ENCODE measurements around the gene NKIRAS2.

The NKIRAS2 gene

DNA sequence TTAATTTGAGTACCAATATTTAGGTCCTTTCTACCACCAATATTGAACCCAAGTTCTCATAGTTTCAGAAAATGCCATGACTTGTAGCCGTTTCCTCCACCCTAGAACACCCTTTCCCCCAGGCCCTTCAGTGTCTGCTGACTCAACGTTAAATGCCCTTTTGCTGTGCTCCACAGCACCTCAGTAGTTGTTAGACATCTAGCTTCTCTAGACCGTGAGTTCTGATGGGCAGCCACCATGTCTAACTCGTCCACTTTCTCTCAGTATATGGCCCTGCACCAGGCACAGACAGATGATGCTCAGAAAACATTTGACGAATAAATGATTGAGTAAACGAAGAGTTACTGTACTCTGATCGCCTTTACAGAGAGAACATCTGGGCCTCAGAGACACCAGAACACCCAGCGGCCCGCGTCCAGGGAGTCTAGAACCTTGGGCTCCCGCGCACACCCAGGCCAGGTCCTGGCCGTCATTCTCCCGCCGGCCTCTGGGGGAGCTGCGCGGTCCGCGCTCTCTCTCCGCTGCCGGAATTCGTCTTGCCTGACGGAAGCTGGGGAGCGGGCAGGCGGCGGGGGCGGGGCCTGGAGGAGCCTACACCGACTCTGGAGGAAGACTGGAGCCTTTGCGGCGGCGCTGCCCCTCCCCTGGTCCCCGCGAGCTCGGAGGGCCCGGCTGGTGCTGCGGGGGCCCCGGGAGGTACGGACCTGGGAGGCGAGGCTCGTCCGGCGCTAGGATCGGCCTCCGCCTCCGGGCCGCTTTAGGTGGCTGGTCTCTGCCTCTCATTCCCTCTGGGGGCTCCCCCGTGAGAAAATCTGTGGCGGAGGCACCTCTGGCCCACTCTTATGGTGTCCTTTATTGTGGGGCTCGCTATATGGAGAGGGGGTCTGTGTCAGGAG is at the start of gene NKIRAS2:
TSS of gene NKIRAS2 (plus strand) at position 582 of the 896 bp plus-strand sequence. CDS start 1,488 bp downstream, outside the sequence.
- TF ChIP-seq, protein P1, sequence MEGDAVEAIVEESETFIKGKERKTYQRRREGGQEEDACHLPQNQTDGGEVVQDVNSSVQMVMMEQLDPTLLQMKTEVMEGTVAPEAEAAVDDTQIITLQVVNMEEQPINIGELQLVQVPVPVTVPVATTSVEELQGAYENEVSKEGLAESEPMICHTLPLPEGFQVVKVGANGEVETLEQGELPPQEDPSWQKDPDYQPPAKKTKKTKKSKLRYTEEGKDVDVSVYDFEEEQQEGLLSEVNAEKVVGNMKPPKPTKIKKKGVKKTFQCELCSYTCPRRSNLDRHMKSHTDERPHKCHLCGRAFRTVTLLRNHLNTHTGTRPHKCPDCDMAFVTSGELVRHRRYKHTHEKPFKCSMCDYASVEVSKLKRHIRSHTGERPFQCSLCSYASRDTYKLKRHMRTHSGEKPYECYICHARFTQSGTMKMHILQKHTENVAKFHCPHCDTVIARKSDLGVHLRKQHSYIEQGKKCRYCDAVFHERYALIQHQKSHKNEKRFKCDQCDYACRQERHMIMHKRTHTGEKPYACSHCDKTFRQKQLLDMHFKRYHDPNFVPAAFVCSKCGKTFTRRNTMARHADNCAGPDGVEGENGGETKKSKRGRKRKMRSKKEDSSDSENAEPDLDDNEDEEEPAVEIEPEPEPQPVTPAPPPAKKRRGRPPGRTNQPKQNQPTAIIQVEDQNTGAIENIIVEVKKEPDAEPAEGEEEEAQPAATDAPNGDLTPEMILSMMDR (IDR thresholded peaks at IDR 0.05; ENCODE audit: insufficient read depth, low read depth, low read length, missing control alignments), result peak; percentile 77
- peak within 1 kb of the TSS; percentile 99 for H3K4me3 ChIP-seq (ENCODE audit: low read length)
- peak; percentile 96 for DNase-seq (ENCODE audit: low read depth)

DNA sequence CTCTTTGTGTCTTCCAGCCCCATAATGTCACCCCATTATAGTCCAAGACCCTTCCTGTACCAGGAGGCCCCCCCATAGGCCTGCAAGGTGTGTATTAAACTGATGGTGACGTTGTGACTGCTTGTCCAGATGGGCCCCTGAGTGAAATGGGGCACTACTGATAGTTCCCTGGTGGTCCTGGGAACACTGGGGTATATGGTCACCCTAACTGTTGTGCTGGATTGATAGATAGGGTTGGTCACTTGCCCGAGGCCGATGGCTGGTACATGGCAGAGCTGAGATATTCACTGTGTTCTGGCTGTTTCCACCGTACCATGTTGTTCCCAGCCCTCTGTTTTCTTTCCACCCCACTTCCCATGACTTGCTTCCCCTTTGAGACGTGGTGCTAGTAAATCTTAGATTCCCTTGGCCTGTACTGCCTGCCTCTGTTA is 49.0 kb upstream of the NKIRAS2 start:
- TF ChIP-seq, protein P1 (IDR thresholded peaks at IDR 0.05; ENCODE audit: insufficient read depth, low read depth, low read length, missing control alignments), result no peak
- H3K4me3 ChIP-seq (ENCODE audit: low read length), result no peak overlapping the region
- no peak for DNase-seq (ENCODE audit: low read depth)

DNA sequence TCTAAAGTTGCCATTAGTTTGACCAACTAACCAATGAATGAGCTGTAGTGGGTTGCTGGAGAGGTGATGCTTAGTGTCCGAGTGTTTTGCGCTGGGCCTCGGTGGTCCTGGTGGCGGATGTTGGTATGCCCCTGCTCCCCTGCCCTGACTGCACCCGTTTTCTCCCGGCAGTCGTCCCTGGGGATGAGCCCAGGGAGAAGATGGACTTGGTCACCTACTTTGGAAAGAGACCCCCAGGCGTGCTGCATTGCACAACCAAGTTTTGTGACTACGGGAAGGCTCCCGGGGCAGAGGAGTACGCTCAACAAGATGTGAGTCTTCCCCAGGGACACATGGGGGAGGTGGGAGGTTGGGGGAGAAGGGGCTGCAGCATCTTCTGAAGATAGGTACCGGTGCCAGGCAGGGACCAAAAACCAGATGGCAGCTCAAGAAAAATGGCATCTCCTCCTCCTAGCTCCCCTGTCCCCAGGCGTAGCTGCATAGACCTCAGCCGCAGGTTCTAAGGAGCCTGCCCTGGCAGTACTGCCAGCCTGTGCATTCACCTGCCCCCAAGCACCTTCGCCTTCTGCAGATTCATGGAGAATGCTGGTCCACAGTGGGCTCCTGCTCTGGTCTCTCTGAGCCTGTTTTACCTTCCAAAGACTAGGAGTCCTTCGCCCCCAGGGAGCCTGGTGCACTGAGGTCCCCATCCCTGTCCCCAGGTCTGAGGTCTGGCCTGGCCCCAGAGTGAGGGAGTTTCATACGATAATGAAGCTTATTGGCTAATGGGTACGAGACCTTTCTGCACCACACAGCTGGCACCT is 48.0 kb upstream of the NKIRAS2 start:
- DNase-seq (ENCODE audit: low read depth), result no peak
- H3K4me3 ChIP-seq (ENCODE audit: low read length), result no peak overlapping the region
- TF ChIP-seq, protein P1 (IDR thresholded peaks at IDR 0.05; ENCODE audit: insufficient read depth, low read depth, low read length, missing control alignments), result no peak

GRCh38 chr17:41972571-41973407 is 47.1 kb upstream of the NKIRAS2 start:
- no peak for DNase-seq (ENCODE audit: low read depth)
- TF ChIP-seq, protein P1 (IDR thresholded peaks at IDR 0.05; ENCODE audit: insufficient read depth, low read depth, low read length, missing control alignments), result no peak

GRCh38 chr17:41973408-41973811 is 46.5 kb upstream of the NKIRAS2 start:
- H3K4me3 ChIP-seq (ENCODE audit: low read length), result no peak overlapping the region
- TF ChIP-seq, protein P1 (IDR thresholded peaks at IDR 0.05; ENCODE audit: insufficient read depth, low read depth, low read length, missing control alignments), result no peak
- no peak for DNase-seq (ENCODE audit: low read depth)

More at GRCh38 chr17:41972571-41973407, 47.1 kb upstream of the NKIRAS2 start:
- no peak overlapping the region for H3K4me3 ChIP-seq (ENCODE audit: low read length)

GRCh38 chr17:41974031-41974430 is 45.9 kb upstream of the NKIRAS2 start:
- DNase-seq (ENCODE audit: low read depth), result no peak
- TF ChIP-seq, protein P1 (IDR thresholded peaks at IDR 0.05; ENCODE audit: insufficient read depth, low read depth, low read length, missing control alignments), result no peak
- H3K4me3 ChIP-seq (ENCODE audit: low read length), result no peak overlapping the region
